Activated CD8-positive, alpha-beta memory T cell treated with anti-CD3 and anti-CD28 coated beads, Interleukin-2, amount 10 ng/mL, durations not matched to agents 7 days and 5 days (primary cell): ENCODE results near the gene TDRD10. TPM values are rescaled to one million over a fixed set of nuclear protein-coding genes. Genes with fewer than 3 reads are reported as not detected.

Experiments used
- ATAC-seq: fragments of 150-1000 bp; cut with Tn5 transposase; one replicate; pipeline ENCODE4 v1.10.0; 2021; ENCODE audit warnings: moderate library complexity
- CTCF ChIA-PET: fragments of 350-600 bp; sonication (Branson Sonifier 250); formaldehyde crosslinking; loops from one replicate; lab custom pipeline; 2021; ENCODE audit warnings: antibody characterized with exemption; lab: Charles Lee
- DNase-seq: peaks from one replicate; pipeline ENCODE4 v3.0.0-alpha.2; 2020
- H3K27ac Mint-ChIP-seq: one replicate; pipeline ENCODE4 v1.8.0; 2021; ENCODE audit warnings: mild to moderate bottlenecking, mixed read lengths
- H3K27me3 Mint-ChIP-seq: one replicate; pipeline ENCODE4 v1.8.0; 2021; ENCODE audit warnings: mixed read lengths
- H3K36me3 Mint-ChIP-seq: one replicate; pipeline ENCODE4 v1.8.0; 2021; ENCODE audit warnings: mild to moderate bottlenecking, mixed read lengths
- H3K4me1 Mint-ChIP-seq: one replicate; pipeline ENCODE4 v1.8.0; 2021; ENCODE audit warnings: mixed read lengths
- H3K4me3 Mint-ChIP-seq: one replicate; pipeline ENCODE4 v1.8.0; 2021; ENCODE audit warnings: mild to moderate bottlenecking, moderate library complexity, mixed read lengths
- H3K9me3 Mint-ChIP-seq: one replicate; pipeline ENCODE4 v1.8.0; 2022; ENCODE audit warnings: low read depth, mixed read lengths
- total RNA-seq, 2 experiments: library from RNA; stranded (reverse); gene quantifications; one replicate each; pipeline ENCODE4 v1.2.3, GENCODE V29; 2021

The TDRD10 gene
- total RNA-seq, 2 experiments from 2014 or later = not detected

DNA sequence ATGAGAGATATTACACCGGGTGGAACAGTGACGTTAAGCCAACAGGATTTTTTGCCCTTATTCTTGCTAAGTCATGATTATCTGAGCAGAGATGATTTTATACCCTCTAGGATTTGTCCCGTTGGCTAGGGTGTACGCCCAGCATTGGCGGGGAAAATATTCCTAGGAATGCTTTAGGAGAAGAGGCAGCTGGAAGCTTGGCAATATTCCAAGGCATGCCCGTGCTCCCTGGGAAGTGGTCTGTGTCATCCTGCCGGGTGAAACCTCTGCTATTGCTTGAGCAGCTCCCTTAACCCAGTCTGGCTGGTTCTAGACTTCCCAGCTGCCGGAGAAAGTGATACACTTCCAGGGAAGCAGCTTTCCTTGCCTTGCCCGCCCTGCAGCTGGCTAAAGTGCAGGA is 81.8 kb downstream of the TDRD10 start:
- no peak overlapping the region for H3K4me3 Mint-ChIP-seq
- ATAC-seq (no peak), DNase-seq (no peak)
- peaks cover 80% of the 10 kb centered on the region for H3K36me3 Mint-ChIP-seq
- H3K27ac Mint-ChIP-seq = no peak overlapping the region
- peaks cover 23% of the 10 kb centered on the region for H3K4me1 Mint-ChIP-seq
- no peaks in the 10 kb centered on the region for H3K27me3 Mint-ChIP-seq
- CTCF ChIA-PET = no interaction called here
- H3K9me3 Mint-ChIP-seq = no peaks in the 10 kb centered on the region

GRCh38 chr1:154584267-154584994 is 82.4 kb downstream of the TDRD10 start:
- Mint-ChIP-seq H3K4me1 (peaks cover 23% of the 10 kb centered on the region), H3K4me3 (no peak overlapping the region), H3K36me3 (peaks cover 80% of the 10 kb centered on the region), H3K9me3 (no peaks in the 10 kb centered on the region), H3K27ac (no peak overlapping the region), H3K27me3 (no peaks in the 10 kb centered on the region)
- no peak for ATAC-seq
- DNase-seq = no peak
- CTCF ChIA-PET = interaction anchor here (1.0 kb wide), 1 partner anchor 94 kb away, joined by 3 read pairs; no protein-coding TSS in a partner anchor

- Mint-ChIP-seq H3K4me1 (peaks cover 23% of the 10 kb centered on the region), H3K4me3 (no peak overlapping the region), H3K9me3 (no peaks in the 10 kb centered on the region), H3K27ac (no peak overlapping the region), H3K27me3 (no peaks in the 10 kb centered on the region), H3K36me3 (peaks cover 78% of the 10 kb centered on the region)
- no peak for DNase-seq
- no peak for ATAC-seq
- CTCF ChIA-PET = no interaction called here
These were observed 84.2 kb downstream of the TDRD10 start for GRCh38 chr1:154586231-154586630.

GRCh38 chr1:154586641-154587040 is 84.6 kb downstream of the TDRD10 start:
- H3K9me3 Mint-ChIP-seq = no peaks in the 10 kb centered on the region
- H3K4me3 Mint-ChIP-seq = no peak overlapping the region
- H3K27ac Mint-ChIP-seq = no peak overlapping the region
- CTCF ChIA-PET = no interaction called here
- DNase-seq (no peak), ATAC-seq (no peak)
- peaks cover 23% of the 10 kb centered on the region for H3K4me1 Mint-ChIP-seq
- H3K27me3 Mint-ChIP-seq = no peaks in the 10 kb centered on the region
- peaks cover 80% of the 10 kb centered on the region for H3K36me3 Mint-ChIP-seq

GRCh38 chr1:154589780-154590179 is 87.8 kb downstream of the TDRD10 start:
- DNase-seq (no peak), ATAC-seq (no peak)
- H3K4me1 Mint-ChIP-seq = peaks cover 21% of the 10 kb centered on the region
- no peak overlapping the region for H3K4me3 Mint-ChIP-seq
- no peaks in the 10 kb centered on the region for H3K9me3 Mint-ChIP-seq
- no peak overlapping the region for H3K27ac Mint-ChIP-seq
- no peaks in the 10 kb centered on the region for H3K27me3 Mint-ChIP-seq
- CTCF ChIA-PET = interaction anchor here (1.5 to 1.9 kb wide), 2 partner anchors 30 to 80 kb away, joined by 5 to 6 read pairs; no protein-coding TSS in a partner anchor
- peaks cover 84% of the 10 kb centered on the region for H3K36me3 Mint-ChIP-seq

DNA sequence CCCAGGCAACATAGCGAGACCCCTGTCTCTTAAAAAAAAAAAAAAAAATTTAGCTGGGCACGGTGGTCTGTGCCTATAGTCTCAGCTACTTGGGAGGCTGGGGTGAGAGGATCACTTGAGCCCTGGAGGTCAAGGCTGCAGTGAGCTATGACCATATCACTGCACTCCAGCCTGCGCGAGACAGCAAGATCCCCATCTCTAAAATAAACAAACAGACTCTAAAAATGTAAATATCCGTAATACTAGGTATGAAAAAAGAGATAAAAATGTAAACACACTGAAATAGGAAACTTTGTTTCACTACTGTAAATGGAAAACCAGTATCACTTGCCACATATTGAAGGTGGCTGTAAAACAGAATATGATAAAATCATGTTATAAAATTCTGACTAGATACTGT is 88.7 kb downstream of the TDRD10 start:
- no peaks in the 10 kb centered on the region for H3K9me3 Mint-ChIP-seq
- peaks cover 80% of the 10 kb centered on the region for H3K36me3 Mint-ChIP-seq
- CTCF ChIA-PET = interaction anchor here (1.6 to 1.9 kb wide), 2 partner anchors 14 to 79 kb away, joined by 4 to 6 read pairs; no protein-coding TSS in a partner anchor
- H3K27ac Mint-ChIP-seq = no peak overlapping the region
- no peak overlapping the region for H3K4me3 Mint-ChIP-seq
- H3K4me1 Mint-ChIP-seq = peaks cover 13% of the 10 kb centered on the region
- no peaks in the 10 kb centered on the region for H3K27me3 Mint-ChIP-seq
- DNase-seq = no peak
- ATAC-seq = no peak

- CTCF ChIA-PET = interaction anchor here (1.6 to 1.9 kb wide), 2 partner anchors 14 to 78 kb away, joined by 4 to 6 read pairs; no protein-coding TSS in a partner anchor
These were observed 89.2 kb downstream of the TDRD10 start for GRCh38 chr1:154591206-154591605.

GRCh38 chr1:154593390-154593789 is 91.4 kb downstream of the TDRD10 start:
- H3K27ac Mint-ChIP-seq = no peak overlapping the region
- peaks cover 6% of the 10 kb centered on the region for H3K4me1 Mint-ChIP-seq
- no peaks in the 10 kb centered on the region for H3K9me3 Mint-ChIP-seq
- H3K27me3 Mint-ChIP-seq = no peaks in the 10 kb centered on the region
- CTCF ChIA-PET = interaction anchor here (0.8 to 0.9 kb wide), 3 partner anchors 25 to 151 kb away, joined by 3 read pairs; no protein-coding TSS in a partner anchor
- H3K36me3 Mint-ChIP-seq = peaks cover 74% of the 10 kb centered on the region
- ATAC-seq (no peak), DNase-seq (no peak)
- H3K4me3 Mint-ChIP-seq = no peak overlapping the region

More at GRCh38 chr1:154591206-154591605, 89.2 kb downstream of the TDRD10 start:
- peaks cover 10% of the 10 kb centered on the region for H3K4me1 Mint-ChIP-seq
- no peaks in the 10 kb centered on the region for H3K9me3 Mint-ChIP-seq
- no peaks in the 10 kb centered on the region for H3K27me3 Mint-ChIP-seq
- ATAC-seq (no peak), DNase-seq (no peak)
- H3K4me3 Mint-ChIP-seq = no peak overlapping the region
- peaks cover 78% of the 10 kb centered on the region for H3K36me3 Mint-ChIP-seq
- H3K27ac Mint-ChIP-seq = no peak overlapping the region

DNA sequence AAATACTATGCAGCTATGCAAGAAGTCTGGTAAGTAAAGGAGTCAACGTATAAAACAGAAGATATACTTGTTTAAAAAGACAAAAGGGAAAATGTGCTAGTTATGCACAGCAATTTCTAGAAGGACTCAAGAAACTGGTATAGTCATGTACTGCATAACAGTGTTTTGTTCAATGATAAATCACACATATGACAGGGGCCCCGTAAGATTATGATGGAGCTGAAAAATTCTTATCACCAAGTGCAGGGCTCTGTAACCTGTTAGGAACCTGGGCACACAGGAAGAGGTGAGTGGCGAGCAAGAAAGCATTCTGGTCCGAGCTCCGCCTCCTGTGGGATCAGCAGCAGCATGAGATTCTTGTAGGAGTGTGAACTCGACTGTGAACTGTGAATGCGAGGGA is 92.8 kb downstream of the TDRD10 start:
- Mint-ChIP-seq H3K4me1 (peaks cover 16% of the 10 kb centered on the region), H3K27me3 (no peaks in the 10 kb centered on the region), H3K4me3 (no peak overlapping the region), H3K27ac (no peak overlapping the region), H3K36me3 (peaks cover 72% of the 10 kb centered on the region), H3K9me3 (no peaks in the 10 kb centered on the region)
- DNase-seq (no peak), ATAC-seq (no peak)
- CTCF ChIA-PET = interaction anchor here (0.8 to 1.5 kb wide), 5 partner anchors 9 to 284 kb away, joined by 3 read pairs; no protein-coding TSS in a partner anchor

GRCh38 chr1:154595621-154596020 is 93.6 kb downstream of the TDRD10 start:
- peaks cover 70% of the 10 kb centered on the region for H3K36me3 Mint-ChIP-seq
- H3K27me3 Mint-ChIP-seq = no peaks in the 10 kb centered on the region
- peaks cover 21% of the 10 kb centered on the region for H3K4me1 Mint-ChIP-seq
- DNase-seq (no peak), ATAC-seq (no peak)
- CTCF ChIA-PET = interaction anchor here (1.0 to 1.5 kb wide), 3 partner anchors 9 to 141 kb away, joined by 3 read pairs; no protein-coding TSS in a partner anchor
- no peak overlapping the region for H3K27ac Mint-ChIP-seq
- H3K9me3 Mint-ChIP-seq = no peaks in the 10 kb centered on the region
- H3K4me3 Mint-ChIP-seq = no peak overlapping the region

Other genes with a start within 250 kb of the TDRD10 start
- 100 to 1,000 TPM; 104 to 123 TPM for gene HAX1, start 229.6 kb upstream of the TDRD10 start, total RNA-seq
- gene AQP10, start 181.1 kb upstream of the TDRD10 start, total RNA-seq = not detected
- 10 to 100 TPM; 46.3 to 67.3 TPM for gene ATP8B2, start 176.7 kb upstream of the TDRD10 start, total RNA-seq
- under 1 TPM; 0.53 to 0.66 TPM for gene IL6R, start 96.9 kb upstream of the TDRD10 start, total RNA-seq
- not detected for gene SHE, start 193 bp downstream of the TDRD10 start, total RNA-seq
- gene UBE2Q1, start 56.4 kb downstream of the TDRD10 start, total RNA-seq = 100 to 1,000 TPM; 103 to 110 TPM
- gene CHRNB2, start 65.6 kb downstream of the TDRD10 start, total RNA-seq = not detected
- 100 to 1,000 TPM; 369 to 434 TPM for gene ADAR, start 106.0 kb downstream of the TDRD10 start, total RNA-seq